ENCODE data around the gene SLC25A19. TPM values are rescaled to one million over a fixed set of nuclear protein-coding genes. Genes with fewer than 3 reads are reported as not detected.

The SLC25A19 gene
- 10 to 100 TPM; 26.1 to 41.8 (median 31.3) TPM for polyA plus RNA-seq (ENCODE audit: low read depth in 6 of 6)

DNA sequence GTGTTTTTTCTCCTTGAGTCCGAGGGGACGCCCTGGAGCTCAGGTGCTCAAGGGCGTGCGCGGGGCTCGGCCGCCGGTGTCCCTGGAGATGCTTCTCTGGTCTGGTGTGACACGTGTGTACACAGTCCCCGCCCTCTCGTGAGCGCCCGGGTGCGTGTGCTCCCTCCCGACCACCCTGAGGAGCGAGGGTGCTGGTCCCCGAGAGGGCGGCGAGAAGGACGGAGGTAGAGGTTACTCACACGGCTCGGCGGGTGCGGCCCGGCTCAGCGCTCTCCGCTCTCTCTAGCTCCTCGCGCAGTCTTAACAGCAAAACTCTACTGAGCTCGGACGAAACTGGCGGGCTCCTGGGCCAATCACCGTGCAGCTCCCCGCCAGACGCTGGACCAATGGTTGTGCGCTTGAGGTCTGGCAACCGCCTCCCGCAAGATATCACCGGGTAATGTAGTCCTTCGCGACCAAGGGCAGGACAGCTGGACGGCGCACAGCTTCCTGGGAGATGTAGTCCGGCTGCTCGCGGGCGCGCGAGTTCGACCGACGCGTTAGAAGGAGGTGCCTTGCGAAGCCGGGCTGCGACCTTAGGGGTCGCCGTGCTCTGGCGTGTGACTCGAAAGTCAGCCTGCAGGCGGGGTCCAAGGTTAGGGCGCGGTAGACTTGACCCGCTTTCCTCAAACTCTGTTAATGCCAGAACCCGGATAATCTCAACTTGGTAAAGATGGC lies at the start of gene SLC25A19:
Gene SLC25A19, minus strand, starts transcription at position 319 of the 717 bp plus-strand sequence. CDS start 2,669 bp downstream, outside the sequence.
- DNase-seq = peak; percentile 95
- Mint-ChIP-seq H3K4me3 (peak within 1 kb of the TSS; percentile 92 to 100 (median 98)), H3K4me1 (peaks cover 18 to 59% (median 20%) of the 10 kb centered on the region in 3 donors), H3K9me3 (no peaks in the 10 kb centered on the region), H3K27ac (peak within 1 kb of the TSS; percentile 99 to 100 (median 100)), H3K36me3 (peaks cover 0 to 12% of the 10 kb centered on the region in 2 donors), H3K27me3 (no peaks in the 10 kb centered on the region)
- ATAC-seq (ENCODE audit: low read depth in 2 of 2) = peak; percentile 86 to 88

DNA sequence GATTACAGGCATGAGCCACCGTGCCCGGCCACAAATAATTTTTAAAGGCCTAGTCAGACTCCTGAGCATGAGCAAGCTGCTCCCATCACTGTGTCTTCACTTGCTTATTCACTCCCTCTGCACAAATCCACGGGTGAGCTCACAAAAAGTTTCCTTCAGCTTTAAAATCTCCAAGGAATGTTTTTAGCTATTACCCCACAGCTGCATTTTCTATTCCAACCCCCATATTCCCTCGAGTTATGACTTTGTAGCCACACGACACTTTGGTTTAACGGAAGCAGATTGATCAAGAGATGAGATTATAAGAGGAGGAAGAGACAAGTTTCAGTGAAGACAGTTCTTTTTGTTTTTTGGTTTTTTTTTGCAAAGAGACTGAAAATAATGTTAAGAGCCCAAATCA lies 49.1 kb upstream of the SLC25A19 start:
- Mint-ChIP-seq H3K36me3 (peaks cover 0 to 15% of the 10 kb centered on the region in 2 donors), H3K4me3 (peak overlapping the region; percentile 60 to 89 (median 83)), H3K27ac (peak overlapping the region; percentile 92 to 98 (median 94)), H3K27me3 (no peaks in the 10 kb centered on the region), H3K9me3 (no peaks in the 10 kb centered on the region), H3K4me1 (peaks cover 61 to 93% (median 90%) of the 10 kb centered on the region in 3 donors)
- ATAC-seq (ENCODE audit: low read depth in 2 of 2) = peak; percentile 43 to 48
- no peak for DNase-seq

DNA sequence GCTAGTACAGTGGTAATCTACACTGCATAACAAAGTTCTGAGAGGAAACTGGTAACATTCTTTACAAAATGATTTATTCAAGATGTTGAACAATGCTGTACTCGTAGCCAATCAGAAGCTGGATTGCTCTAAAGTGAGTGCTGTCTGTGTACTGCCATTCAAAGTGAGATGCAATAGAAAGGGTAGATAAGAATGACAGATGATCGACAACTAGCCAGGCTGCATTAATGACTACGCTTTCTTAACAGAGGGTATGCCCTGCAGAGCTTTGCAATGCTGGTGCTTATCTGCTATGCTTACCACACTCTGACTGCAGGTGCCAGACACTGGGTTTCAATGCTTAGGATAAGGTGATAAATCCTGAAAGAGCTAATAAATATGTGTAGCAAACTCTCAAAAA lies 46.1 kb upstream of the SLC25A19 start:
- ATAC-seq (ENCODE audit: low read depth in 2 of 2) = no peak
- H3K4me3 Mint-ChIP-seq = peak overlapping the region in 5 of 8 donors; percentile 30 to 85 (median 41)
- H3K27ac Mint-ChIP-seq = peak overlapping the region in 5 of 6 donors; percentile 71 to 96 (median 92)
- no peaks in the 10 kb centered on the region for H3K9me3 Mint-ChIP-seq
- peaks cover 53 to 92% (median 89%) of the 10 kb centered on the region in 3 donors for H3K4me1 Mint-ChIP-seq
- no peak for DNase-seq
- peaks cover 0 to 19% of the 10 kb centered on the region in 2 donors for H3K36me3 Mint-ChIP-seq
- H3K27me3 Mint-ChIP-seq = no peaks in the 10 kb centered on the region

DNA sequence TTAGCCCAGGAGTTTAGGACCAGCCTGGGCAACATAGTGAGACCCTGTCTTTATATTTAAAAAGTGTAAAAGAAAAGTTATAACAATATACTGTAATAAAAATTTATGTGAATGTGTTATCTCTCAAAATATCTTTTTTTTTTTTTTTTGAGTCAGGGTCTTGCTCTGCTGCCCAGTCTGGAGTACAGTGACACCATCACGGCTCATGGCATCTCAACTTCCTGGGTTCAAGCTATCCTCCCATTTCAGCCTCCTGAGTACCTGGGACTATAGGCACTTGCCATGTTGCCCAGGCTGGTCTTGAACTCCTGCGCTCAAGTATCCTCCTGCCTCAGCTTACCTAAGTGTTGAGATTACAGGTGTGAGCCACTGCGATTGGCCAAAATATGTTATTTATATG lies 45.5 kb upstream of the SLC25A19 start:
- H3K27me3 Mint-ChIP-seq = no peaks in the 10 kb centered on the region
- H3K36me3 Mint-ChIP-seq = peaks cover 0 to 15% of the 10 kb centered on the region in 2 donors
- ATAC-seq (ENCODE audit: low read depth in 2 of 2) = no peak
- H3K4me1 Mint-ChIP-seq = peaks cover 49 to 92% (median 84%) of the 10 kb centered on the region in 3 donors
- H3K9me3 Mint-ChIP-seq = no peaks in the 10 kb centered on the region
- H3K4me3 Mint-ChIP-seq = peak overlapping the region in 2 of 8 donors; percentile 30 to 31
- no peak for DNase-seq
- H3K27ac Mint-ChIP-seq = peak overlapping the region; percentile 42 to 96 (median 87)

DNA sequence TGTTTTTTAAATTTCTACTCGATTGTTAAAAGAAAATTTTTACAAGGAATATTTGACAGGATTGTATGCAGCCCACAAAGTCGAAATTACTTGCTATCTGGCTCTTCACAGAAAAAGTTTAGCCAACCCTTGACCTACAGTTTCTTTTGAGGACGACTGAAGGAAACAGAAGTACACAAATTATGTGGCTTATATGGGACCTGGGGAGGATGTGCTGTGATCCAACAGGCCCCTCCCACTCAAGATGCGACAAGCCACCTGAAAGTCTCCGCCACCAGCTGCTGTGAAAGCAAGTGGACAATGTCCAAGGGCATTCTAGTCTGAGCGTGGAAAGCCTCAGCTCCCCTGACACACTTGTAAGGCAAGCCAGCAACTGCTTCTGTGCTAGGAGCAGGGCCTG lies 42.4 kb upstream of the SLC25A19 start:
- DNase-seq (no peak), ATAC-seq (ENCODE audit: low read depth in 2 of 2) (peak in 1 of 2 donors; percentile 51)
- H3K27ac Mint-ChIP-seq = peak overlapping the region in 5 of 6 donors; percentile 53 to 90 (median 78)
- peaks cover 0 to 18% of the 10 kb centered on the region in 2 donors for H3K36me3 Mint-ChIP-seq
- no peaks in the 10 kb centered on the region for H3K27me3 Mint-ChIP-seq
- H3K9me3 Mint-ChIP-seq = no peaks in the 10 kb centered on the region
- peak overlapping the region in 4 of 8 donors; percentile 26 to 64 (median 60) for H3K4me3 Mint-ChIP-seq
- H3K4me1 Mint-ChIP-seq = peaks cover 50 to 88% (median 73%) of the 10 kb centered on the region in 3 donors

DNA sequence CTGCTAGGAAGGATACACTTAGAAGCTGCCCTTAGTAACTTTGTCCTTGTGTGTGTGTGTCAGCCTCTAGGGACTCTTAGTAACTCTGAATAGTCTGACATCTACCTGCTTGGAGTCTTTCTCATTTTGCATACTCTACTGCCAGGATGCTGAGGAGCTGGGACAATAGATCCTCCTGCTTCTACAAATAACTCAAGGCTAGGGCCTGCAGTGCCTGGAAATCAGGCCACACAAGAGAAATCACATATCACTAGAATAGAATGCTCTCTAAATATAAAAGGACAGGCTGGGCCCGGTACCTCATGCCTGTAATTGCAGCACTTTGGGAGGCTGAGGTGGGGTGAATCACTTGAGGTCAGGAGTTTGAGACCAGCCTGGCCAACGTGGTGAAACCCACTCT lies 38.5 kb upstream of the SLC25A19 start:
- Mint-ChIP-seq H3K27me3 (no peaks in the 10 kb centered on the region), H3K27ac (peak overlapping the region; percentile 22 to 87 (median 85)), H3K4me1 (peaks cover 46 to 89% (median 69%) of the 10 kb centered on the region in 3 donors), H3K9me3 (no peaks in the 10 kb centered on the region), H3K36me3 (peaks cover 0 to 27% of the 10 kb centered on the region in 2 donors), H3K4me3 (peak overlapping the region in 7 of 8 donors; percentile 17 to 55 (median 38))
- ATAC-seq (ENCODE audit: low read depth in 2 of 2) = no peak
- no peak for DNase-seq

DNA sequence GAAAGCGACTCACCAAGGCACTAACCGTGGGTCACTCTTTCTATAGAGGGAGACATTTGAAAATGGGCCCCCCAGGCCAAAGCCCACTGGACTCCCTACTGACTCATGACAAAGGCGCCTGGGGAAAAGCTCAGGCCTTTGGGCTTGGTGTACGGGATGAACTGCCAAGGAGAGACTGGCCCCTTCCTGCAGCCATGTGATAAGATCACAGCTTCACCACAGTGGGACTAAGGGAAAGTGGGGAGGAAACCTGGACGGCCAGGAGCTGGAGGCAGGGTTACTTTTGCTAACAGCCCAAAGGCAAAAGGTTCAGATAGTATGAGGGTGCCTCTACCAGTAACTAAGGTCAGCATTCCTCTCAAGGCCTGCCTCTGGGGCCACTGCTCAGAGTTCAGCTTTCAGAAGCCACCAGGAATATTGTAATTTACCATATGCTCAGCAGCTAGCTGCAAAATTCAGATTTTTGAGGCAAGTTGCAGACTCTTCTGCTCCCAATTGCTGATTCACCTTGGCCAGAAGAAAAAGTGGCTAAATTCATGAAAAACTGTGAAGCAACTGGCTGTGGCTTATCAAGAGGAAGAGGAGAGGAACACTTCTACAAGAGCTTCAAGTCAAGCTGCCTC lies 37.1 kb upstream of the SLC25A19 start:
- H3K4me1 Mint-ChIP-seq = peaks cover 42 to 84% (median 56%) of the 10 kb centered on the region in 3 donors
- DNase-seq (no peak), ATAC-seq (ENCODE audit: low read depth in 2 of 2) (no peak)
- H3K36me3 Mint-ChIP-seq = peaks cover 0 to 19% of the 10 kb centered on the region in 2 donors
- H3K9me3 Mint-ChIP-seq = no peaks in the 10 kb centered on the region
- peak overlapping the region in 7 of 8 donors; percentile 53 to 85 (median 61) for H3K4me3 Mint-ChIP-seq
- no peaks in the 10 kb centered on the region for H3K27me3 Mint-ChIP-seq
- H3K27ac Mint-ChIP-seq = peak overlapping the region; percentile 76 to 96 (median 94)

DNA sequence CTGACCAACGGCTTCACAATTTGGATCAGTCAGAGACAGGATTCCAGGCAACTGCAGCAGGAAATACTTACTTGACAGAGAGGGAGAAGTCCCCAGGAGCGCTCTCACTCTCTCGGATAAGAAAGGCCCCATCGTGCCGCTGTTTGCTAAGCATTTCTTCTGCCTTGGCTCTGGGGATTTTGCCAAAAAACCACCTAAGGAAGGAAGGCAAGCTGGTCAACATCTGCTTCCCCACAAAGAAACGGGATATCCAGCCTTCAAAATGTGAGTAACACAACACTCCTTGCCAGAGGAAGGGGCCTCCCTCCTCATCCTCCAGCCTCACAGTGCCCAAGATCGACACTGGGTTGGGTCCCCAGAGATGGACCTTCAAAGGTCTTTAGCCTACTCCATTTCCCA lies 36.6 kb upstream of the SLC25A19 start:
- peak in 1 of 2 donors; percentile 11 for ATAC-seq (ENCODE audit: low read depth in 2 of 2)
- Mint-ChIP-seq H3K27me3 (no peaks in the 10 kb centered on the region), H3K4me3 (peak overlapping the region; percentile 9 to 85 (median 61)), H3K27ac (peak overlapping the region; percentile 76 to 96 (median 94)), H3K9me3 (no peaks in the 10 kb centered on the region), H3K4me1 (peaks cover 38 to 82% (median 51%) of the 10 kb centered on the region in 3 donors), H3K36me3 (peaks cover 0 to 19% of the 10 kb centered on the region in 2 donors)
- no peak for DNase-seq

DNA sequence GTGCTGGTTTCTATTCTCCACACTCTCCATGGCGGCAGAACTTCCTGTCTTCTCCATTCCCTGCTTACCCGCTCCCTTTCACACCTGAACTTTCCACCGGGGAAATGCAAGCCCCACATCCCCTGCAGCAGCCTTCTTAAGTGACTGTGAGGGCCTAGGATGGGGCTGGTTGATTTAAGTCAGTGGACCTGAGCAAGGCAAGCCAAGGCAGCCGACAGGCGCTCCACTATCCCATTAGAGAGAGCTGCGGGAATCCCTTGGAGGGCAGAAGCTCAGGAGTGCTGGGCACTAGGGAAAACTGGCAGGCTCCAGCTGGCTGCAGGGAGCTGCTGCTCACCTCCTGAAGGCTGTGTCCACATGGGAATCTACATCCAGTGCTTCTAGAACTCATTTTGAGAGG lies 36.1 kb upstream of the SLC25A19 start:
- Mint-ChIP-seq H3K27ac (peak overlapping the region; percentile 76 to 96 (median 94)), H3K4me1 (peaks cover 33 to 82% (median 48%) of the 10 kb centered on the region in 3 donors), H3K36me3 (peaks cover 0 to 24% of the 10 kb centered on the region in 2 donors), H3K9me3 (no peaks in the 10 kb centered on the region), H3K4me3 (peak overlapping the region in 7 of 8 donors; percentile 9 to 78 (median 53)), H3K27me3 (no peaks in the 10 kb centered on the region)
- ATAC-seq (ENCODE audit: low read depth in 2 of 2) (no peak), DNase-seq (no peak)

DNA sequence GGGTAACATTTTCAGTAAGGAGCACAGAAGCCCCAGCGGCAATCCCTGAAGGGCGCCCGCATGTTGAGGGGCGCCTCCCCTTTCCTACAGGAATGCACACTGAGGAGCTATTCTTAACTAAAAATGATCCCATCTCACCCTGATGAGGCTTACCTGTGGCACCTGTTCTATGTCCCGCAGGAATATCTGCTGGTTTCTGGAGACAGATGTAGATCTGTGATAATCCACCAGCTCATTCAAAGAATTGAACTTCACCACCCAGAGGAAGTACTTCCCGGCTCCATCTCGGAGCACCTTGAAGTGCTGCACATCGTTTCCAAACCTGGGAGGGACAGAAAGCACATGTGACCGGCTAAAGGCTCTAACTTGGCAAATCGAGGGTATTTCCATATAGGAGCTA lies 32.3 kb upstream of the SLC25A19 start:
- peaks cover 31 to 78% (median 41%) of the 10 kb centered on the region in 3 donors for H3K4me1 Mint-ChIP-seq
- DNase-seq = no peak

DNA sequence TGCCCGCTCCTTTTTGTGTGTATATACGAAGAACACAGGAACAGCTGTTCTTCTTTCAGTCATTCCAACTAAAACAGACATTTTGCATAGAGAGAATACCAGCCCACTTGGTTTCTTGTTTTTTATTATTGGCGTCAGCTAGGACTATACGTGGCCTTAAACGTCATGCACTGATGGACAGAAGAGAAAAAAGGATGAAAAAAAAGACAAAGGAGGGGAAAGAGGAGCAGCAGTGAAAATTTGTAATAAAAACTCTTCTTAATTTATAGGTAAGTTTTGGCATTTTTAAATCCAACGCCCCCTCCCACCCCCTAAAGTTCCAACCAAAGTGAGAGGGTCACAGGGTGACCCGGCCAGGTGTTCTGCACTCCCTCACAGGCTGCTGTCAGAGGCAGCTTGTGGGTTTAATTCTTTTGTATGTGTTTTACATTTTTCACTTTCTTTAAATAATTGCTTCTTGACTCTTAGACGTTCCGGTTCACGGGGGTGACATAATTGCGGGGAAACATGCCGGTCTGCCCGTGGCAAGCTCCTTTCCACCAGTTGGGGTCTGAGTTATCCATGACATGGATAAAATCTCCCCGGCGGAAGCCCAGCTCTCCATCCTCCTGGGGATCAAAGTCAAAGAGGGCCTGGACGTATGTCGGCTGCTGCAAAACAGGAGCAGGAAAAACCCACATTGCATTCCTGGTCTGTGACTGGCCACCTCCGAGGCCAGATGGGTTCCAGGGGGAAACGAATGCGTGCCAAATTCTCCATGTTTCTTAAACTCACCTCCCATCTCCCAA lies 30.9 kb upstream of the SLC25A19 start:
- H3K9me3 Mint-ChIP-seq = no peaks in the 10 kb centered on the region
- ATAC-seq (ENCODE audit: low read depth in 2 of 2) (peak in 1 of 2 donors; percentile 37), DNase-seq (no peak)
- H3K36me3 Mint-ChIP-seq = peaks cover 0 to 18% of the 10 kb centered on the region in 2 donors
- H3K27me3 Mint-ChIP-seq = no peaks in the 10 kb centered on the region
- H3K27ac Mint-ChIP-seq = peak overlapping the region; percentile 62 to 95 (median 88)
- H3K4me3 Mint-ChIP-seq = peak overlapping the region in 5 of 8 donors; percentile 5 to 79 (median 32)
- H3K4me1 Mint-ChIP-seq = peaks cover 19 to 67% (median 27%) of the 10 kb centered on the region in 3 donors

More for the DNA sequence above, 32.3 kb upstream of the SLC25A19 start:
- Mint-ChIP-seq H3K27me3 (no peaks in the 10 kb centered on the region), H3K9me3 (no peaks in the 10 kb centered on the region), H3K4me3 (peak overlapping the region in 1 of 8 donors; percentile 50), H3K36me3 (peaks cover 0 to 21% of the 10 kb centered on the region in 2 donors), H3K27ac (peak overlapping the region in 3 of 6 donors; percentile 47 to 85 (median 65))
- ATAC-seq (ENCODE audit: low read depth in 2 of 2) = no peak

DNA sequence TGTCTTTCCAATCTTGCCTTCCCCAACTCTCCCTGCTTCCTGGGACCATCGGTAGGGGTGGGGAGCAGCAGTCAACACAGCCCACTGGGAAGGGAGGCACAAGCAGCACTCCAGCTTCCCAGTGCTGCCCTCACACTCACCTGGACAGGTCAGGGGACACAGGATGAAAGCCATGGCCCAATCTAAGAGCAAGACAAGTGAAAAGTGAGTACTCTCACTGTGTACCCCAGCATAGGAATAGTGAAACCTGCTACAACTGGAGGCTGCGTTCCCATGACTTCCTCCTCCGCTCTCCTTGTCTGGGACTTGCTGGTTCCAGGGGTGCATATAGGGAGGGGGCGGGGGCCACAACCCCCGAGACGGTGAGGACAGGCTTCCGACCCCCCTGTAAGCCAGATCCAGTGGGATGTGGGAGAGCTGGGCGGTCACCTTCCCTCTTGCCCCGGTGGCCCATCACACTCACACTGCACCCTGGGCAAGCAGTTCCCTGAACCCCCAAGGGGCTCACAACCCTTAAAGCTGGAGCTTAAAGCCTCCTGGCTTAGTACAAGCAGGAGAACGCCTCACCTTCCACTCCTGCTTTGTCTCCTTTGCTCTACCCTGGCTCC lies 29.5 kb upstream of the SLC25A19 start:
- Mint-ChIP-seq H3K27me3 (no peaks in the 10 kb centered on the region), H3K4me3 (peak overlapping the region in 1 of 8 donors; percentile 74), H3K4me1 (peaks cover 21 to 62% (median 30%) of the 10 kb centered on the region in 3 donors), H3K9me3 (no peaks in the 10 kb centered on the region), H3K27ac (peak overlapping the region in 3 of 6 donors; percentile 84 to 90 (median 85)), H3K36me3 (peaks cover 0 to 16% of the 10 kb centered on the region in 2 donors)
- ATAC-seq (ENCODE audit: low read depth in 2 of 2) (no peak), DNase-seq (no peak)
